ENCODE results near the gene TIMM21.

Gene TIMM21

DNA sequence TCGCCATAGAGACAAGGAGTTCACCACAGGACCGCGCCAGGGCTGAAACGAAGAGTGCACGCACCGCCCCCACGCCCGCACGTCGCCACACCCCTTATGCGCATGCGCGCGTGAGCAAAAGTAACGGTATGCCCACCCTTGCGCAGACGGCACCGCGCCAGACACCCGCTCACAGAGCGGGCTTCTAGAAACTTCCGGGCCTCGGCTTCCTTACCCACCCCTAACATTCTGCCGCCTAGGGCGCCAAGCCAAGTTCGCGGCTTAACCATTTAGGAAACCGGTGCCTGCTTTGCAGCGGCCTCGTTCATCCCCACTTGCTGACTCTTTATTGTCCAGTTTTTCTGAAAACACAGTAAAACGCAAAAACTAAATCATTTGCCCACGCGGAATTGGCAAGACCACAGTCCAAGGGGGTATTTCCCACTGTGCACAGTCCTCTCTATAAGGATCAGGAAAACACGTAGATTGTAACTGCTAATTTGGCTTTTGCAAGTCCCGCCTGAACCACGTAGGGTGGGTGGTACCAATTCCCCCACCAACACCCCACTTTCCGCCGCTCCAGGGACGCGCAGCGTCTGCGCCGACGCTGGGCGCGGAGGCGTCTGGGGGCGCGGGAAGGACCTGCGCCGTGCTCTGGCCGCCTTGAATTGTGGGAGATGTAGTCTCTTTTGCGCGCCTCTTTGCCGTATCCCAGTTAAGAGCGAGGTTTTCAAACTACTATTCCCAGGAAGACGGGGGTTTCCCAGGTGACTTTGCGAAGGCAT is at the start of gene TIMM21, which contains the start of gene FBXO15:
Gene TIMM21 (plus strand): TSS at position 745 of the 764 bp plus-strand sequence. CDS start 286 bp downstream, outside the sequence.
Gene FBXO15 (minus strand): TSS at position 56 of the 764 bp plus-strand sequence. CDS start 49 bp downstream, at position 7.
- peak; percentile 81 to 84 for DNase-seq

DNA sequence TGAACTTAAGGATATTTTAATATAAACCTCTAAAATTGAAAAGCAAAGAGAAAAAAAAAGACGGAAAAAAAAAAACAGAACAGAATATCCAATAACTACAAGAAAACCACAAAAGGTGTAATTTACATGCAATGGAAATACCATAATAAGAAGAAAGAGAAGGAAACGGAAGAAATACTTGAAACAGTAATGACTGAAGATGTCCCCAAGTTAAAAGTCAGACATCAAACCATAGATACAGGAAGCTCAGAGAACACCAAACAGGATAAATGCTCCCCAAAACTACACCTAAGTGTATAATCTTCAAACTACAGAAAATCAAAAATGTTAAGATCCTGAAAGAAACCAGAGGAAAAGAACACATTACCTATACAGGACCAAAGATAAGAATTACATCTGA is 39.9 kb upstream of the TIMM21 start:
- DNase-seq: no peak

GRCh38 chr18:74110149-74110548 is 38.2 kb upstream of the TIMM21 start:
- no peak for DNase-seq

DNA sequence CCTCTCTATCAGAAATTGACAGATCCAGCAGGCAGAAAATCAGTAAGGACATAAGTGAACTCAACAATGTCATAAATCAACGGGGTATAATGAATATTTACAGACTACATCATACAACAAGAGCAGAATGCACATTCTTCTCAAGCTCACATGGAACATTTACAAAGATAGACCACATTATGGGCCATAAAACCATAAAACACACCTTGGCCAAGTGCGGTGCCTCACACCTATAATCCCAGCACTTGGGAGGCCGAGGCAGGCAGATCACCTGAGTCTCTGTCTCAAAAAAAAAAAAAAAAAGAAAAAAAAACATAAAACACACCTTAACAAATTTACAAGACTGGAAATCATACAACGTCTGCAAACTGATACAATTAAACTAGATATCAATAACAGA is 37.3 kb upstream of the TIMM21 start:
- DNase-seq: no peak

DNA sequence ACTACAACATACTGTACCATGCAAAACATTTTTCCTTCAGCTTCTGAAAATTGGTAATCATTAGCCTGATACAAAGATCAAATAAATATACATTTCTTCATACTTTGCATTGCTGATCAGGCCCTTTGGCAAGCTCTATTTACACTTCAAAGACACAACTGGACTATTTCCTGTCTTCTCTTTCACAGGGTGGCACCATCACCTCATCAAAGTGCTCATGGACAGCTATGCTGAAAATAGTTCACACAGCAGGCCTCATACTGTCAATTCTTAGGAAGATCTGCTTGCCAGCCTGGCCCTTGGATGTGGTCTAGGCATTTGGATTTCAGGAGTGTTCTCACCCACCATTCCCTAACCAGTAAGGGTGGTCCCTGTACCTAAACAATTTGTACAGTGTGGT is 34.6 kb upstream of the TIMM21 start:
- DNase-seq: no peak

DNA sequence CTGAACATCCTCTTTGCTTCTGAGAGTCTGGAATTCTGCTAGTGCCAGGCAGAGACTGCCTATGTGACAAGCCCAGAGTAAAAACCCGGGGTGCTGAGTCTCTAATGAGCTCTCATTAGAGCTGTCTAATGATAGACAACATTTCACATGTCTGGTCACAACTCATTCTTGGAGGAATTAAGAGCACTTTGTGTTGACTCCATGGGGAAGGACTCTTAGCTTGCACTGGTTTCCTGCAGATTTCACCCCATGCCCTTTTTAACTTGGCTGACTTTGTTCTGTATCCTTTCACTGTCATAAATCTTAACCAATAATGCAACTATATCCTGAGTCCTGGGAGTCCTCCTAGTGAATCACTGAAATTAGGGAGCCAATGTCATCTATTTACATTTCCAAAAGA is 34.2 kb upstream of the TIMM21 start:
- no peak for DNase-seq

DNA sequence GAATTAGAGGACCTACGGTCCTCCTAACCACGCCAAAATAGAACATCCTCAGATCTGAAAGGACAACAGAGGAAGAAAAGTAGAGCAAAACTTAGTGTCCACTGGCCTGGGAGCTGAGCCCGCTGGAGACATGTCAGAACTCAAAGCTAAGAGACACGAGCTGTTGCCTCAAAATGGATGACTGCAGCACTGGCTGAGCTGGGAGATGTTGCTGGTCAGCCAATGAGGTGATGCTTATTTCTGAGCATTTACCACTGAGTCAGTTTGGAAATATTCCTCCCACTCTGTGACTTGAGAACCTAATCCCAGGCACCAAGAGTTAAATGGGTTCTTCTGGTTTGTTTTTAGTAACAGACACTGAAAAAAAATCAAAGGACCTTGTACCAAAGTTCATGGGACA is 33.3 kb upstream of the TIMM21 start:
- DNase-seq: no peak

GRCh38 chr18:74116633-74117554 is 31.4 kb upstream of the TIMM21 start:
- no peak for DNase-seq

DNA sequence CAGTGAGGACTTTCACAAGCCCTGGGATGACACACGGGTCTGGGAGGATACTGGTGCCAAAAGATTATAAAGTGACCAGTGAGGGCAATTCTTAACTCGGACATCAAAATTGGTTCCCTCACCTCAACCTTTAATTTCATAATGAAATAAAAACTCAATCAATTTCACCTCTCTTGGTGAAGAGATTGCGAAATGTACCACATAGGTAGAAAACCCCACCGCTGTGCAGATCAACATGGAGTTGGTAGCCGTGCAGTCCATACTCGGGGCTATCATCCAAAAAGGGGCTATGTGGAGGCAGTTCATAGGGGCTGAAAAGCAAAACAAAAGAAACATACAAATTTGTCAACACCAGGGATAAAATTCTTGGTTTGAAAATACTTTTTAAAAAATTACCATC is 25.1 kb upstream of the TIMM21 start:
- no peak for DNase-seq

DNA sequence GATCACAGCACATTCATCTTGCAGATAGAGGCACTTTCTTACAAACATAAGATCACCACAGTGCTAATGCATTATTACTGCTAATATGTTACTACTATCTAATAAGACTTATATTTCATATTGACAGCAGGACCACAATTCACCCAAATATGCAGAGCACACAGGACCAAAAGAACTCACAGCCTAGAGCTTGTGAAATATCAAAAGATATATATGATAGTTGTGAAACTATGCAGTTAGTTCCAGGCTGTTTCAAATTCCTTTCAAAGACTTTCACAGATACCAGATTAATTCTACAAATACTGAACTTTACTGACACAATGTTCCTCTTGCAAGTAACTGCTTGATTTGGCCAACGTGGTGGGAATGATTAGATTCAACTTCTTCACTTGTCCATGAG is 23.7 kb upstream of the TIMM21 start:
- DNase-seq: no peak

GRCh38 chr18:74126684-74127655 is 21.4 kb upstream of the TIMM21 start:
- DNase-seq: no peak

GRCh38 chr18:74128159-74128558 is 20.2 kb upstream of the TIMM21 start:
- DNase-seq: no peak

- no peak for DNase-seq
These were observed 17.2 kb upstream of the TIMM21 start for GRCh38 chr18:74131124-74131523.

- DNase-seq: no peak
These were observed 16.1 kb upstream of the TIMM21 start for GRCh38 chr18:74132201-74132600.

DNA sequence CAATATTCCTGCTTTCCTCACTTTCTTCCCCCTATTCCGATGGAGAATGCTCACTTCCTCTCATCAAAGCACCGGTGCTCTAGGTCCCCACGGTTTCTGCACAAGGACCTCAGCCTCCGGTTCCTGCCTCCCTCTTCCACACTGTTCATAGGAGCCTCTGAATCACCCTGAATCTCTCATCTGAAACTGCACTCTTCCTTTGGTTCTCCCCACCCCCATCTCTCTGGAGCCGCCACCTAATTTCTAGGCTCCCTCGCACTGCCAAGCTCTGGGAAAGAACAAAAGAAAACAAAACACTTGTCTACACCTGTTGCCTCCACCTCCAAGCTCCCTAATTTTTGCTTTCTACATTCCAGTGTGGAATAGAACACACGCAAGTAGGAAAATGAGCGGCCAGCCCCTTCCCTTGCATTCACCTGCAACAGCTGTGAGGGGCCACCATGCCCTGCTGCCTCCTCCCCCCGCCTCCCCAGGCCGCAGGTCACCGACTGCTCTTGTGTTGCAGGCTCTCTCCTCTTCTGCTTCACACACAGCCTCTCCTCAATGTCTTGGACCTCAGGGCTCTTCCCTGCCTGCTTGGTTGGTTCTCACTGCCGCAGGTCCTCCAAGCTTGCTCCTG is 10.3 kb upstream of the TIMM21 start:
- DNase-seq: no peak

GRCh38 chr18:74139411-74139810 is 8.9 kb upstream of the TIMM21 start:
- no peak for DNase-seq

DNA sequence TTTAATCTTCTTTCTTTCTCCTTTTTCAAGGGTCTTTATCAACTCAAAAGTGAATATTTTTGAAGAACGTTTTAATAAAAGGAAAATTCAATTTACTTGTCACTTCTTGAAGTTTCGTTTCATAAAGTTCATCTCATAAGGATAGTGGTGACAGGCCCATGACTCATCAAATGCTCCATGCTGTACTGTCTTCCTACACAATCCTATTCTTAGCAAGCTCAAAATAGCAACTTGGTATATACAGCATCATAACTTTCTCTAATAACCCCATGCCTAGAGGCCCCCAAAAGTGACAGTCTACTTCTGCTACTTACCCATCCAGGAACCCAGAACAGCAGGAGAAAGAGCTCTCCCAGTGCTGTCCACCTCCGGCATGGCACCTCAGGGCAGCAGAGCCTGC is 8.4 kb upstream of the TIMM21 start:
- no peak for DNase-seq

GRCh38 chr18:74140582-74140981 is 7.7 kb upstream of the TIMM21 start:
- DNase-seq: no peak

DNA sequence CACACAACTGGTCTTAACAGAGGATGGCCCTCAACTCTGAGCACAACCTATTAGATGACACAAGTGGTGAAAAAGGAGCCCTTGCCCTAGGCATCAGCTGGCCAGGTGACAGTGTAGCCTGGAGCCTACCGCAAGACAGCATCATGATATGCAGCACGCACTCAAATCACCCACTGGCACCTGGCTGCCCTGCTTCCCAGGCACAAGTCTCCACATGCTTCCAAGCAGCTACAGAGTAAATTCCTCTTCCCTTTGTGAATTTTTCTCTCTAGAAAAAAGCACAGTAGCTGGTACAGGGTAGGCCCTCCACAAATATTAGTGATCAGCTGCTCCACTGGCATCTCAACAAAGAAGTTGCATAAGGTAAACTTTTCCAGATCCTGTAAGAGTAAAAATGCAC is 6.7 kb upstream of the TIMM21 start:
- DNase-seq: no peak

- no peak for DNase-seq
These were observed 6.1 kb upstream of the TIMM21 start for GRCh38 chr18:74142252-74142651.

GRCh38 chr18:74146756-74147155 is 1.6 kb upstream of the TIMM21 start:
- no peak for DNase-seq

- no peak for DNase-seq
These were observed 888 bp upstream of the TIMM21 start for GRCh38 chr18:74147491-74147778.

Data from cerebellar nuclear complex (tissue), 1 donor.